TTC549 (cell line): Measurements from ENCODE around the gene PRR23B.
"Not testable (repeated sequence)": the region's sequence is repeated elsewhere in the genome, so short reads cannot be mapped to it uniquely, and the experiment has no call there.

ENCODE experiments used
- FAIRE-seq: peaks from 2 replicates; lab custom pipeline; 2012; peaks lifted over from hg19 to GRCh38; lab: Jason Lieb, UNC

The PRR23B gene

GRCh38 chr3:139020868-139021234, at the start of gene PRR23B:
Gene PRR23B, minus strand, starts transcription at chr3:139020926. Its CDS starts 265 bp downstream, at chr3:139020661.
- FAIRE-seq, result no peak

- no peak for FAIRE-seq
Observed at GRCh38 chr3:139062918-139063317, 42.2 kb upstream of the PRR23B start.

- no peak for FAIRE-seq
Observed at GRCh38 chr3:139052802-139053600, 32.3 kb upstream of the PRR23B start.

DNA sequence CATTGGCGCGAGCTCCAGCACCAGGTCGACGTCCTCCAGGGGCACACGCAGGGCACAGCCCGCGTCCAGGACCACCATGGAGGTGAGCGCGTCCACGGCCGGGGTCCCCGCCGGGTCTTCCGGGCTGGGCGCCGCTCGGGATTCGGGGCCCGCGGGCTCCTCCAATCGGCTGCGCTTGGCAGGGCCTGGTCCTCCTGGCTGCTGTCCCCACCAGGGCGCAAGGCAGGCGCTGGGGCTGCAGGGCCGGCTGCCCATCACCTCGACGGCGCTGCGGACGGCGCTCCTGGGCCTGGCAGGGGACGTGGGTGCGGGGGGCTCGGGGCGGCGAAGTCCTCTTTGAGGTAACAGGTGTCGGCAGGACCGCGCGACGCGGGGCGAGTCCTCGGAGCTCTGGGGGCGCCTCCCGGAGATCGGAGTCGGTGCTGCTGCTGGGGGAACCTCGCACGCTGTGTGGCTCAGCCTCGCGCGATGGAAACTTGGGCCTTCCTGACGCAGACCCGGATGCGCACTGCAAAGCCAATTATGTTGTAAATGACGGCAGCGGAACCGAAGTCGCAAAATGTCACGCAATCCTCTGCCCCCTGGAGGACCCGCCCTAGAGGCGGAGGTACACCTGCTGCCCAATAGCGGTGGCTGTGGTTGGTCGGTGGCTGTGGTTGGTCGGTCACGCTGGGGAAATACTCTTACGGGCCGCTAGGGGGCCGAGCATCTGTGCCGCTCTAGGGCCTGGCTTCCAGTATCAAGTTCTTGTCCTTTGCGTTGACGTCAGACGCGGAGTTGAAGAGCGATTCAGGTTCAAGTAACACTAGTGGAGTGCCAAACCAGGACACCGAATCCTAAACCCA, 23.9 kb upstream of the PRR23B start, which contains the start of gene PRR23C:
Gene PRR23C (minus strand): TSS at position 527 of the 845 bp plus-strand sequence. CDS start 272 bp downstream, at position 255.
- FAIRE-seq, result no peak

- no peak for FAIRE-seq
Observed at GRCh38 chr3:139043554-139044365, 23.0 kb upstream of the PRR23B start.

DNA sequence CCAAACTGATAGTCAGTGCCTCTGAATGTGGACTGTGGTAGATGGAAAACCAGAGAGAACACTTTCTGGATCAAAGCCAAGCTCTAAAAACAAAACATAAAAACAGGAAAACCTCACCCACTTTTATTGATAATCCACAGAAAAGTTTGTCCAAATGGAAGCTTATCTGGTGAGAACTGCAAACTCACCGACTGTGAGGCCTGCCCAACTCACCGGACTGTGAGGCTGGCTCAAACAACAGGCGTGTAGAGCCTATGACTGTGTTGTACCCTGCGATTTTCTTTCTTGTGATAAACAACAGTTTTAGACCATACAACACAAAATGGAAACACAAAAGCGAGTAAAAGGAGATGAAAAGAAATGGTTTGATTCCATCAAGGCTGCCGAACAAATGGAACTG, 16.8 kb upstream of the PRR23B start:
- FAIRE-seq, result no peak

DNA sequence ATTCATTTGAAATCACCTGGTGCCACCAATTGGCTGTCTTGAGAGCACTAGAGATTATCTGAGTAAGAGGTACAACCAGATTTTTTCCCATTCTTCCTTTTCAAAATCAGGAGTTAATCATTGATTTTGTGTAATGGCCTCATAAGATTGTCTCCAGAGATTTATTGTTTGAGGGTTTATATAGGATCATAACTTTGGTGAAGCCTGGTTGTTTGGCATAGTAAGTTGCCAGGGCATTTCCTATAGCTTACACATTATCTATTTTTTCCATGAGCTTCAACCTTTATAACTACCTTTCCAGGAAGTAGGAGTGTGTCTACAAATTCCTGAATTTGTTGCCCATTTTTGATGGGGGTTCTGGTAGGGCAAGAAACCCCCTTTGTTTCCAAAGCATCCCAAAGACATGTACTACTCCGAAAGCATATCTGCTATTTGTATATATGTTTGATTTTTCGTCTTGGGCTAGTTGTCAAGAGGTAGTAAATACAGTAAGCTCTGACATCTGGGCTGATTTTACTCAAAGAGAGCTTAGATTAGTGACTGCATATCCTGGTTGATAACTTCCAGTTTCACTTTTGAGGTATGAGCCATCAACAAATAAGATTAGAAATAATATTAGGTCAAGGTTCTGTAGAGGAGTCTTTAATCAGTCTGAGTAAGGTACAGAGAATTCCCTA, 11.7 kb upstream of the PRR23B start:
- FAIRE-seq, result no peak

DNA sequence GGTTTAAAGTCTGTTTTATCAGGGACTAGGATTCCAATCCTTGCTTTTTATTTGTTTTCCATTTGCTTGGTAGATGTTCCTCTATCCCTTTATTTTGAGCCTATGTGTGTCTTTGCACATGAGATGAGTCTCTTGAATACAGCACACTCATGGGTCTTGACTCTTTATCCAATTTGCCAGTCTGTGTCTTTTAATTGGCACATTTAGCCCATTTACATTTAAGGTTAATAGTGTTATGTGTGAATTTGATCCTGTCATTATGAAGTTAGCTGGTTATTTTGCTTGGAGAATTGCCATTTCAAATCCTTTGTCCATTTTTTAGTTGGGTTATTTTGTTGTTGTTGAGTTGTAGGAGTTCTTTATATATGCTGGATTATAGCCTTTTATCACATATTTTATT, 9.8 kb upstream of the PRR23B start:
- FAIRE-seq, result not testable (repeated sequence)

GRCh38 chr3:139024968-139025367, 4.2 kb upstream of the PRR23B start:
- FAIRE-seq, result no peak

- FAIRE-seq, result no peak
Observed at GRCh38 chr3:139020036-139020867, 474 bp downstream of the PRR23B start.

GRCh38 chr3:139016430-139017048, 4.2 kb downstream of the PRR23B start:
- no peak for FAIRE-seq

DNA sequence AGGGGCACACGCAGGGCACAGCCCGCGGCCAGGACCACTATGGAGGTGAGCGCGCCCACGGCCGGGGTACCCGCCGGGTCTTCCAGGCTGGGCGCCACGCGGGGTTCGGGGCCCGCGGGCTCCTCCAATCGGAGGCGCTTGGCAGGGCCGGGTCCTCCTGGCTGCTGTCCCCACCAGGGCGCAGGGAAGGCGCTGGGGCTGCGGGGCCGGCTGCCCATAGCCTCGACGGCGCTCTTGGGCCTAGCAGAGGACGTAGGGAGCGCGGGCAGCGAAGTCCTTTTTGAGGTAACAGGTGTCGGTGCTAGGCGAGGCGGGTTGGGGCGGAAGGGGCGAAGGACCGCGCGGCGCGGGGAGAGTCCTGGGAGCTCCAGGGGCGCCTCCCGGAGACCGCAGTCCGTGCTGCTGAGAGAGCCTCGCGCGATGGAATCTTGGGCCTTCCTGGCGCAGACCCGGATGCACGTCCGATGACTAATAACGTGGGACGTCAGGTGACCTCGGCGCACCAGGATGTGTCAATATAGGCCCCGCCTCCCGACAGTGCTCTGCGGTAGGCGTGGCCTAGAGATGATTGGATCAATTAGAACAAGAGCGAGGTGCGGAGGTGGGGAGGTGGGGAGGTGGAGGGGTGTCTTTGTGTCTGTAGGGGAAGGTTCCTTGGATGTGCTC, 14.5 kb downstream of the PRR23B start, which contains the start of gene PRR23A:
Gene PRR23A (minus strand): TSS at position 218 of the 666 bp plus-strand sequence. CDS start 0 bp downstream, at position 218.
- no peak for FAIRE-seq

- FAIRE-seq, result no peak
Observed at GRCh38 chr3:139005356-139005993, 15.3 kb downstream of the PRR23B start.

- no peak for FAIRE-seq
Observed at GRCh38 chr3:138995706-138996105, 25.0 kb downstream of the PRR23B start.

GRCh38 chr3:138987181-138987580, 33.5 kb downstream of the PRR23B start:
- no peak for FAIRE-seq

DNA sequence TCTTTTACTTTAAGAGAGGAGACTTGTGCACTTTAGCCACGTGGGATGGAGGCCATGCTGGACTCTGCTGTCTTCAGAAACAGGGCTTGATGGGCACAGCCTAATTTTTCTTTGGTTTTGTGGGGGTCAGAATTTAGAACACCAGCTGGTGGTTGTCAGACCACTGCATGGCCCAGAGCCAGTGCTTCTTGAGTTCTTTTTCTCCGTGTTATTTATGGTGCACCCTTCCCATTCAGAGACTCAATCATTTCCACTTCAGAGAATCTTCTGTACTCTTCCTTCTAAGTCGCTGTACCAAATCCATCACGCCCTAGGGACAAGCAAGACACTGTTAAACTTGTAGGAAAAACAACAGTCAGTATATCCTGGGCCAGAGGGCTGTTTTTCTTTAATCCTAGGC, 34.8 kb downstream of the PRR23B start:
- FAIRE-seq, result no peak

DNA sequence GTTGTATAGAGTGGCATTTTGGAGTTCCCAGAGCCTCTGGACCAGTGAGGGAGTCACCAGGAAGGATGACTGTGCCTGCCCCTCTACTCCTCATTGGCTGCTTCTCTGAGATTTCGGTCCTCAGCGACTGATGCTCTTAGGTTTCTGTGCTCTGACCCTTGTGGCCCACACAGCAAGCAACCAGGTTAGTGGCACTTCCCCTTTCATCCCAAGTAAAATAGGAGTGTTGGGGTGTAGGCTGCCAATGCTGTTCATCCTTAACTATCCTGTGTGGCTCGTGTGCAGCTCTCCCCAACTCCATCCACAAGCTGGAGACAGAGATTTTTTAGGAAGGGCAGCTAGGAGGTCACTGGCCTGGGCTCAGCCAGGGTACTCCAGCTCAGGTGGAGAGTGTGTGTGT, 35.9 kb downstream of the PRR23B start:
- no peak for FAIRE-seq

DNA sequence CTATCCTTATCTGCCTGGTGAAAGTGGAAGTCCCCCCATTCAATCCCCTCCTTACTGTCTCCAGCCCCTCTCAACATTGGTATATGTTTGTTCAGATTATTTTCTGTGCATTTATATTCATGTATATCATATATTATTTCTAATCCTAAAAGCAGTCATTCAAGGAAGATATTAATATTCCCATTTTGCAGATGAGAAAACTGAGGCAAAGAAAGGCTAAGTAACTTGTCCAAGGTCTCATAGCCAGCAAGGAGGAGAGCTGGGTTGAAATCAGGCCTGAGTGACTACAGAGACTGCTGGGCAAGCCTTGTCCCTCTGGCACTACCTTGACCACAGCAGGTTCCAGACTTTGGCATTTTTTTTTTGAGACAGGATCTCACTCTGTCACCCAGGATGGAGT, 44.7 kb downstream of the PRR23B start:
- no peak for FAIRE-seq

GRCh38 chr3:138975351-138975750, 45.4 kb downstream of the PRR23B start:
- FAIRE-seq, result no peak
